HCT116 (cell line): ENCODE measurements around the gene LZTS3. TPM values are rescaled to one million over a fixed set of nuclear protein-coding genes. Genes with fewer than 3 reads are reported as not detected.

ENCODE experiments used
- ATAC-seq: fragments of 200-7000 bp; cut with Tn5 transposase; 2 replicates; pipeline ENCODE4 v1.9.1; 2020; ENCODE audit warnings: mild to moderate bottlenecking, moderate library complexity
- BruUV-seq: library from RNA; stranded (reverse); fragments of 400-500 nt; replicated peaks from 2 replicates; lab custom pipeline; 2021; lab: Mats Ljungman, UMichigan
- CTCF ChIA-PET: fragments of 300-600 bp; sonication (Branson Sonifier 250); formaldehyde crosslinking; loops from one replicate; lab custom pipeline; 2021; ENCODE audit warnings: antibody characterized with exemption; lab: Charles Lee
- POLR2A ChIA-PET: fragments of 300-600, 350-600 bp; sonication (Branson Sonifier 250); formaldehyde crosslinking; loops from one replicate; lab custom pipeline; 2021; ENCODE audit warnings: antibody characterized with exemption; lab: Charles Lee
- RAD21 ChIA-PET, 2 experiments: fragments of 300-600 bp; sonication (Branson Sonifier 250); formaldehyde crosslinking; loops; one replicate each; lab custom pipeline; 2023; ENCODE audit warnings: low total read pairs in 2 of 2; ENCODE audit not compliant: uncharacterized antibody in 2 of 2, unreplicated experiment in 2 of 2, low non-redundant PET in 1 of 2; lab: Charles Lee
- DNase-seq: peaks from one replicate; pipeline ENCODE4 v3.0.0-alpha.2; 2010; ENCODE audit warnings: low read depth, low spot score
- H2AFZ ChIP-seq: fragments of 200-600 bp; shearing (Covaris generic), sonication (generic); 2 replicates; pipeline ENCODE4 v1.6.1; 2017; ENCODE audit warnings: low read depth, mixed run types, mixed read lengths, antibody characterized with exemption, low read length; ENCODE audit not compliant: poor library complexity, severe bottlenecking
- H3K27ac ChIP-seq: 2 replicates; pipeline ENCODE4 v1.5.1; 2012; ENCODE audit warnings: low read depth, low read length
- H3K27me3 ChIP-seq: fragments of 200-600 bp; sonication (generic); 2 replicates; pipeline ENCODE4 v1.6.1; 2016; ENCODE audit warnings: mixed run types, low read length, mixed read lengths; ENCODE audit not compliant: insufficient read depth
- H3K36me3 ChIP-seq, 2 experiments: fragments of 200-500 bp in 1 of 2; fragments of 200-600 bp in 1 of 2; sonication (Bioruptor generic) in 1 of 2; sonication (generic) in 1 of 2; 2 replicates each; pipeline versions ENCODE4 v1.5.1 to v1.6.1; 2014 to 2016; ENCODE audit warnings: low read length in 2 of 2, inconsistent platforms in 1 of 2, mixed read lengths in 1 of 2, mixed run types in 1 of 2; ENCODE audit not compliant: insufficient read depth in 2 of 2, control insufficient read depth in 1 of 2
- H3K4me1 ChIP-seq, 2 experiments: fragments of 200-600 bp in 1 of 2; sonication (generic) in 1 of 2; 2 replicates each; pipeline versions ENCODE4 v1.5.1 to v1.6.1; 2012 to 2017; ENCODE audit warnings: low read length in 2 of 2, inconsistent platforms in 1 of 2, mild to moderate bottlenecking in 1 of 2, mixed read lengths in 1 of 2, mixed run types in 1 of 2, moderate library complexity in 1 of 2; ENCODE audit not compliant: insufficient read depth in 2 of 2, control insufficient read depth in 1 of 2
- H3K4me2 ChIP-seq: fragments of 200-600 bp; sonication (generic); 2 replicates; pipeline ENCODE4 v1.6.1; 2017; ENCODE audit warnings: mixed run types, low read length, mixed read lengths
- H3K4me3 ChIP-seq, 2 experiments: fragments of 200-600 bp in 1 of 2; sonication (generic) in 1 of 2; replicated peaks in 1 of 2; 2 replicates each; pipeline ENCODE4 v1.5.1; 2011 to 2016; ENCODE audit warnings: low read length in 2 of 2, control low read depth in 1 of 2, low read depth in 1 of 2, mild to moderate bottlenecking in 1 of 2, mixed read lengths in 1 of 2, mixed run types in 1 of 2
- H3K79me2 ChIP-seq: fragments of 200-600 bp; sonication (generic); 2 replicates; pipeline ENCODE4 v1.6.1; 2017; ENCODE audit warnings: mild to moderate bottlenecking, mixed run types, low read length, moderate library complexity, mixed read lengths; ENCODE audit not compliant: insufficient read depth
- H3K9ac ChIP-seq: fragments of 200-600 bp; sonication (generic); 2 replicates; pipeline ENCODE4 v1.6.1; 2016; ENCODE audit warnings: low read length, mixed read lengths
- H3K9me2 ChIP-seq: fragments of 200-600 bp; sonication (generic), shearing (Covaris generic); 2 replicates; pipeline ENCODE4 v1.6.1; 2017; ENCODE audit warnings: mixed run types, mild to moderate bottlenecking, moderate library complexity; ENCODE audit not compliant: insufficient read depth
- H3K9me3 ChIP-seq, 2 experiments: fragments of 200-500 bp in 1 of 2; fragments of 200-600 bp in 1 of 2; sonication (Bioruptor generic) in 1 of 2; sonication (generic) in 1 of 2; 2 replicates each; pipeline ENCODE4 v1.6.1; 2014 to 2017; ENCODE audit warnings: low read length in 2 of 2, mixed read lengths in 2 of 2, inconsistent platforms in 1 of 2, low read depth in 1 of 2, mild to moderate bottlenecking in 1 of 2, mixed run types in 1 of 2, moderate library complexity in 1 of 2; ENCODE audit not compliant: control insufficient read depth in 1 of 2, insufficient read depth in 1 of 2
- H4K20me1 ChIP-seq: fragments of 200-600 bp; sonication (generic), shearing (Covaris generic); 2 replicates; pipeline ENCODE4 v1.6.1; 2017; ENCODE audit warnings: mixed run types, mild to moderate bottlenecking, moderate library complexity; ENCODE audit not compliant: insufficient read depth
- CBX3 ChIP-seq: IDR thresholded peaks from 2 replicates; pipeline ENCODE4 v1.6.1; 2012; ENCODE audit warnings: low read depth
- SP1 ChIP-seq: IDR thresholded peaks from 2 replicates; pipeline ENCODE4 v1.6.1; 2012; ENCODE audit warnings: low read depth
- ZFX ChIP-seq: fragments of 450-650 bp; IDR thresholded peaks from 2 replicates; pipeline ENCODE4 v1.6.1; 2017
- intact Hi-C: fragments of 100-400 bp; cut with micrococcal nuclease; formaldehyde crosslinking; loops from 2 replicates; pipeline ENCODE4 v1.10.0; 2022
- total RNA-seq: library from RNA; stranded (reverse); gene quantifications from one replicate; pipeline ENCODE4 v1.2.1, GENCODE V29; 2021; ENCODE audit not compliant: unreplicated experiment
- TF ChIP-seq, protein P1 (sequence below), 3 experiments: fragments of 200-600 bp in 1 of 3; sonication (generic) in 1 of 3; IDR thresholded peaks in 2 of 3; conservative IDR thresholded peaks in 1 of 3; 2 replicates each; pipeline ENCODE4 v1.5.1; 2012 to 2017; ENCODE audit warnings: low read depth in 2 of 3, low read length in 2 of 3, antibody characterized with exemption in 1 of 3, borderline replicate concordance in 1 of 3, control low read depth in 1 of 3, mild to moderate bottlenecking in 1 of 3, mixed read lengths in 1 of 3, mixed run types in 1 of 3, moderate library complexity in 1 of 3; ENCODE audit not compliant: insufficient read depth in 1 of 3

Gene LZTS3
- total RNA-seq, 1 experiment from 2014 or later, result 5.2 TPM

DNA sequence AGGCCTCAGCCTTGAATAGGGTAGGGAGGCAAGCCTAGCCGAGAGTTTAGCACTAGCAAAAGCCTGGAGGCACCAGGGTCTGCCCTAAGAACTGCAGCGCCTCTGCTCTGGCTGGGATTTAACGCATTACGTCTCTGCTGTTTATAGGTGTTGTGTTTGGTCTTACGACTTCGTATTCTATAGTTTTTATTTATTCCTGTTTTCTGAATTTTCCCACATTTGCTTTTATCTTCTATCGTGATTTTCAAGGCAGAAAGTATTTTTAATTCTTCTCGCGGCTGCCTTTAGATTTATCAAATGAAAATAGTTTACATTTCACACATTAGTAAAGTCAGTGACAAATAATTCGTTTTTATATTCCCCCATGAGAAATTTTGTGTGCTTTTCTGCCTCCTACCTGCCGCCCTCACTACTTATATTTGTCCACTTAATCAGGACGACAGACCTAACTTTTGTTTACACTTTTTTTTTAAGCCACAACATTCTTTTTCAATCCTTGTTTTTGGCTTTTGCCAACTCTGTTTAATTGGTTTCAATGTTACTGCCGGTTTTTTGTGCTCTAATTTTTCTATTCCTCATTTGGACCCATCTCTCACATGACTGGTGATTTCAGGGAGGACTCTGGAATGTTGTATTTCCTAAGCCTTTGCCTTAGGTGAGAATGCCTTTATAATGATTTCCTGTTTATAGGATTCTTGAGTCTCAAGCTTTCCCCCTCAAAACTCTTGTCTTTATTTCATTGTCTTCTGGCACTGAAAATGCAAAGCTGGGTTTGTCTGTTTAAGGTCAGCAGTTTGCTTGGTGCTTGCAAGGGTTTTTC, 1.3 kb upstream of the LZTS3 start:
- Histone ChIP-seq H3K4me2 (peak overlapping the region; percentile 100), H4K20me1 (no peaks in the 10 kb centered on the region), H3K4me3 (peak overlapping the region; percentile 76 to 89), H3K36me3 (no peaks in the 10 kb centered on the region), H2AFZ (peak overlapping the region; percentile 94), H3K27ac (peak overlapping the region; percentile 64), H3K9me2 (no peaks in the 10 kb centered on the region), H3K9me3 (no peaks in the 10 kb centered on the region), H3K27me3 (no peaks in the 10 kb centered on the region), H3K9ac (peak overlapping the region; percentile 72), H3K4me1 (peaks cover 7 to 24% of the 10 kb centered on the region in 2 experiments; a peak in 3 of 4 replicates), H3K79me2 (no peaks in the 10 kb centered on the region)
- intact Hi-C loops, result no loop called here
- BruUV-seq, result TSS peak; percentile 61
- CTCF ChIA-PET, result no interaction called here
- TF ChIP-seq SP1, result 0 out of 2 replicates have a peak, but pooled peaks have one; percentile 17
- TF ChIP-seq, protein P1, sequence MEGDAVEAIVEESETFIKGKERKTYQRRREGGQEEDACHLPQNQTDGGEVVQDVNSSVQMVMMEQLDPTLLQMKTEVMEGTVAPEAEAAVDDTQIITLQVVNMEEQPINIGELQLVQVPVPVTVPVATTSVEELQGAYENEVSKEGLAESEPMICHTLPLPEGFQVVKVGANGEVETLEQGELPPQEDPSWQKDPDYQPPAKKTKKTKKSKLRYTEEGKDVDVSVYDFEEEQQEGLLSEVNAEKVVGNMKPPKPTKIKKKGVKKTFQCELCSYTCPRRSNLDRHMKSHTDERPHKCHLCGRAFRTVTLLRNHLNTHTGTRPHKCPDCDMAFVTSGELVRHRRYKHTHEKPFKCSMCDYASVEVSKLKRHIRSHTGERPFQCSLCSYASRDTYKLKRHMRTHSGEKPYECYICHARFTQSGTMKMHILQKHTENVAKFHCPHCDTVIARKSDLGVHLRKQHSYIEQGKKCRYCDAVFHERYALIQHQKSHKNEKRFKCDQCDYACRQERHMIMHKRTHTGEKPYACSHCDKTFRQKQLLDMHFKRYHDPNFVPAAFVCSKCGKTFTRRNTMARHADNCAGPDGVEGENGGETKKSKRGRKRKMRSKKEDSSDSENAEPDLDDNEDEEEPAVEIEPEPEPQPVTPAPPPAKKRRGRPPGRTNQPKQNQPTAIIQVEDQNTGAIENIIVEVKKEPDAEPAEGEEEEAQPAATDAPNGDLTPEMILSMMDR (IDR thresholded peaks at IDR 0.05 in 2 of 3, conservative IDR thresholded peaks at IDR 0.05 in 1 of 3; ENCODE audit: borderline replicate concordance in 1 of 3, insufficient read depth in 1 of 3, low read depth in 2 of 3, low read length in 2 of 3), result peak in 1 of 3 experiments; percentile 5; a peak in 1 of 6 replicates
- peak; percentile 29; the same call in 1 of the 2 replicates for TF ChIP-seq ZFX
- TF ChIP-seq CBX3, result no peak
- DNase-seq (peak; percentile 26), ATAC-seq (no peak)
- RAD21 ChIA-PET, result no interaction called here
- POLR2A ChIA-PET, result no interaction called here
